ENCODE data around the gene EPHB1.

Gene EPHB1

DNA sequence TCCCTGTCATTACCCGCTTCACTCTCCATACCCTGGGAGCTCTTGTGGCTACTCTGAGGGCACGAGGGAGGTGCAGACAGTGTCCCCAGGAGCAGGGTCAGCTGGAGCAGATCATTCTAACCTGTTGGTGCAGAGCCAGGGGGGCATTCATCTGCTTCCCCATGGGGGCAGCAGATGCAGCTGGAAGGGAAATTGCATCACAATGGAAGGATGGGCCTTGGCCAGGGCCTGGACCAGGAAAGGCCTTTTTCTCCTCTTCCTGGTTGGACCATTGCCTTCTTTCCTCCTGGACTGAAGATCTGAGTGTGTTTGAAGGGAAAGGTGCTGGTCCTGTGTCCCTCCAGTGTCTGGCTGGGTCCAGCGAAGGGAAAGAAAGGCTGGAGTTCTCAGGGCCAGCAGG lies 55.7 kb downstream of the EPHB1 start:
- no peak for DNase-seq (ENCODE audit: low read depth)

DNA sequence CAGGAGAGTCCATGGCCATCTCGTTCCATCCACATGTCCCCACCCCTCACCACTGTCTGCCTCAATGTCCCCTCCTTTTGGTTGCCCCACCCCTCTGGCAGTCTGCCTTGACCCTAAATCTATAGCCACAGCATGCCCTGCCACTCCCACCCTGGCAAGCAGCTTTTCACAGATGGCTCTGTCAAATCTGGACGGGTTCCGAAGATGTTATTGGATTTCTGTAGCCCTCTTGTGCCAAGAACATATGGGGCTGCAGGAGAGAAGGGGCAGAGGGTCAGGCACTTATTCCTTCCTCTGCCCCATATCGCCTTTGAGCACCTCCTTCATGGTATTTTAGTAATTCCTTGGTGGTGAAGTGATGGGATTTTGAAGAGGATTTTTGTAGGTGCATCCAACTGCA lies 57.1 kb downstream of the EPHB1 start:
- DNase-seq (ENCODE audit: low read depth) = no peak

DNA sequence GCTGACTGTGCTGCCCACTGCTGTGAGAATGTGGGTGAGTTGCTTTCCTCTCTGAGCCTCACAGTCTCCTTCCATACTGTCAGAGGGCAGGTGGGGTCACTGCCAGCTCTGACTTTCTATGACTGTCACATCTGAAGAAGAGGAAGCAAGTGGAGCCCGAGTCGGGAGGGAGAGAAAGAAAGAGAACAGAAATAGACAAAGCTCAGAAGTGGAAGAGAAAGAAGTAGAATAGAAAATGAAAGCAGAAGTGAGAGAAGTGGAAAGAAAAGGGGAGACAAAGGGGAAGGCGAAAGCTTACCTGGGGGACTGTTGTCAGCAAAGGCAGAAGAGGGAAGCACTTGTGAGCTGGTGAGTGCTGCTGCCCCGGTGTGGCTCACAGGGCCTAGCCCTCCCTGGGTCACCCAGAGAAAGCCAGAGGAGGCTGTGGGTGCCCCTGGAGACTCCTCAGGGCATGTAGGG lies 57.9 kb downstream of the EPHB1 start:
- DNase-seq (ENCODE audit: low read depth) = no peak

DNA sequence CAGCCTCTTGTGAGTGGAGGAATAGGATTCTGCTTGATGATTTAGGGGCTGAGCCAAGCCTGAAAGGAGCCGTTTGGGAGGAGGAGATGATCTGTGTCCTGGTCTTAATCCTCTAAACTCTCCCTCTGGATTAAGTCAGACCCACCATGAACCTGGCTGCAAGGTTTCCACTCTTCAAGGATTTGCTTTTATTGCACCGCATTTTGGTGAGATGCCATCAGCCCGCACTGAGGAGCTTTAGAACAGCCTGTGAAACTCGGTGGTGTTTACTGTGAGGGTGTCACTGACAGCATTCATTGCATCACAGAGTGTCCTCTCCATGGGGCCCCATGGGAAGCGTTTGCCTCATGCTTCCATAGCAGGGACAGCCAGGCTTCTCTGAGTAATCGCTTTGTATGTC lies 59.2 kb downstream of the EPHB1 start:
- no peak for DNase-seq (ENCODE audit: low read depth)

DNA sequence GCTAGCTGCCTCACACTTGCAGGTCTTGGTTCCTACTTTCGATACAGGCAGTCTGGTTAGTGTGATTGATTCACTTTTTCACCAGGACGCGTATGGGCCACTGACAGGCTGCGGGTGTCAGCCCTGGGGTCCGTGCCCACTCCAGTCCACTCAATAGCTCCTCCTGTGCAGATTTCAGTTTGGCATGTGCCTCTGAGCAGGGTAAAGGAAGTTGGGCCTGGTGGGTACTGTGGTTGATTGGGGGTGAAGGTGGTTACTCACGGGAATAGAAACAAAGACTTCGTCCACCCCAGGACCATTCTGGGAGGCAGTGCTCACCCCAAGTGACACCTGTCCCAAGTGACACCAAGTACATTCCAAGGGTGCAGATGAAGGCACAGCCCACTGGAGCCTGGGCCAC lies 62.3 kb downstream of the EPHB1 start:
- DNase-seq (ENCODE audit: low read depth) = no peak

DNA sequence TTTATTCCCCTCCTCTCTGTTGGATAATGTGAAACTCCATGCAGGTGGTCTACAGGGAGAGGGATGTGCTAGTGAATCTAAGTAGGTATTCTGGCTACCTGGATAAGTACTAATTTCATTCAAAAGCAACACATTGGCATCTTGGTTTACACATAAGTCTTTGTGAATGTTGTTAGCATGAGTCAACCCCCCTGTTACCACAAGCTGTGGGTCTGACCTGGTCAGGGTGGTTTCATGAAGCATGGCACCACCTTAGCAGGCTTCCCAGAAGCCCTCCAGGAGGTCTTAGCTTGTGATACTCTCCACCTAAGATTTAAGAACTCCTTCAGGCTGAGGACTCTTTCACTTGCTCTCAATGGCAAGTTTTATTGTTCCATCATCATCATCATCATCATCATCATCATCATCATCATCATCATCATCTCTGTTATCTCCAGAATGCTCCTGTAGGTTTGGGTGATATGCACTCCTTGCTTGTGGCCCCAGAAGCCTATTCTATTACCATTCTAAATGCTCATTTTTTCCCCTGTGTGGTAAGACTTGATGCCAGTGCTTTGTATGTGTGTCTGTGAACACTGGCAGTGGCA lies 62.8 kb downstream of the EPHB1 start:
- DNase-seq (ENCODE audit: low read depth) = no peak

DNA sequence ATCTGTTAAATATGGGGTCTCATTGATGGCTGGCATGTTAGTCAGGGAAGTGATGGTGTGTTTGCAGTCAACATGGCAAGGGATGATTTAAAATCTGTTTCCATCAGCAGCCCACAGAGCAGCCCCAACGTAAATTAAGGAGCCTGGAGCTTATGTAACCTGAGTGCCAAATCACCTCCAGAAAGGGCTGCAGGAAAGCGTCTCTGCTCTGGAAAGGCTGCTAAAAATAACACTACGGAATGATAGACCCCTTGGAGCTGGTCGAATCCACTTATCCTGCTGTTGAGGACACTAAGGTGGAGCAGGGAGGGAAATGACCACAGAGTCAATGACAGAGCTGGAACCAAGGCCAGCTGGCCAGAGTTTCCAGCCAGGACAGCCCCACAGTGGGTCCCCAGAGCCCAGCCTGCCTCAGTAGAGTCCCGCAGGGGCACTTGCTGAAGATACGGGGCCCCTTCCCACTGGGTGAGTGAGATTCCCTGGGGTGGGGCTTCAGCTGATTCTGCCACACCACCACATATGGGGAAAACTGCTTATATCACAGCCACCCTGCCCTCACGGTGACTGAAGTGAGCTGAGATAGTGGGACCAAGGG lies 63.5 kb downstream of the EPHB1 start:
- no peak for DNase-seq (ENCODE audit: low read depth)

DNA sequence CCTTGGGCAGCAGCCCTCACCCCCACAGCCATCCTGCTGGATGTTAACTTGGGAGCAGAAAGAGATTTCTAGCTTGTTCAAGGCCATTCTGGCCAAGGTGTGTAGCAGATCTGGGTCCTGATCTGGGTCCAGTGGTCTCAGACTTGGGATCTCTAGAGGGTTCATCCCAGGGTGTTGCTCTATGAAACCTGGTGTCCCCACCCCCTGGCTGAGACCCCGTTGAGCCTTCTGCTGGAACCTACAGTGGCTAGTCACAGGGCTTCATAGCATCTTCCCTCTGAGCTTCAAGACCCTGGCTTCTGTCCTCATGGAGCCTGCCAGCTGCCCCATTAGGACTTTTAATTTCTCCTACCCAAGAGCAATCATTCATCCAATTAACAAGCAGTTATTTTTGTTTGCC lies 64.3 kb downstream of the EPHB1 start:
- DNase-seq (ENCODE audit: low read depth) = no peak

DNA sequence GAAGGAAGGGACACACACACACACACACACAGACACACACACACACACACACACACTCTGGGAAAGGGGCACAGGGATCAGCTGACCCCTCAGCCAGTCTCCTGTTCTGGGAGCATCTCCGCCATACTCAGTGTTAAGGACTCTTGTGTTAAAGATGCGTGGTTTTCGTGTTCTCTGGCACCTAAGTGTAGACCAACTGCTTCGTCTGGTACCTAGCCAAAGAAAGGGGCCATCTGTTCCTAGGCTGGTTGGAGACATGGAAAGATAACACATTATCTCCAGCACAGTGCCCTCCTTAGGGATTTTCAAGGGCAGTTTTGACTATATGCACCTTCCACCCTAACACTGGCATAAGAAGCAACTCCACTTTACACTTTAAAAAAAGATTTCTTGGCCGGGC lies 65.1 kb downstream of the EPHB1 start:
- DNase-seq (ENCODE audit: low read depth) = no peak

DNA sequence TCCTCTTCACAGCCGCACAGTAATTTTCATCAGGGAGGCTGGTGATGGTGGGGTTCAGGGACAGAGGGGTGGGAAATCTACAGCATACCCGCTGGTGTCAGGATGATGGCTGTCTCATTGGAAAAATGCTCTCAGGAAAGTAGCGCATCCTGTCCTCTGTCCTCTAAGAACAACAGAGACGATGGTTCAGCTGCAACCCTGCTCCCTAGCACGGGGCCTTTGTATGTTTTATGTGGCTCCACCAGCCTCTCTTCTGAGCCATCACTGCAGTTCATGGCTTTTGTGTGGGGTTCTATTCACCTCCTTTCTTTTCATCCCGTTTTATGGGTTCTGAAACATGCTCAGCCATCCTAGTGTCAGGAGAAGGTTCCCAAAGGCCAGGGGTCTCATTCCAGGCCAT lies 68.9 kb downstream of the EPHB1 start:
- DNase-seq (ENCODE audit: low read depth) = no peak

DNA sequence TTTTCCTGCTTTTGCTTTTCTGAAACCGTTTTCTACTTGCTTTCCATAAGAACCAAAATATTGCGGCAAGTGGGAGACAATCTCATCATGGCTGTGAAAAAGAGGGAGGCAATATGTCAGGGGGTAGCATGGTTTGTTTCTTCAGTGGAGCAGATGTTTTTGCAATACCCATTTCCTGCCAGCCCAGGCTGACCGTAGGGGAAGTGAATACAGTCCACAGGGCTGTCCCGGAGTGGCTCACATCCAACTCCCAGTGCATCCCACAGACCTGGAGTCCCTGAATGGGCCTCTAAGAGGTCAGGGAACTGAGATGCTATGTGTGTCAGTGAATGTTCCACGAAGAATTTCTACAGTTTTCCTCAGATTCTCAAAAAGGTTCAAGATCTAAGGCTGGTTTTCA lies 69.6 kb downstream of the EPHB1 start:
- DNase-seq (ENCODE audit: low read depth) = no peak

DNA sequence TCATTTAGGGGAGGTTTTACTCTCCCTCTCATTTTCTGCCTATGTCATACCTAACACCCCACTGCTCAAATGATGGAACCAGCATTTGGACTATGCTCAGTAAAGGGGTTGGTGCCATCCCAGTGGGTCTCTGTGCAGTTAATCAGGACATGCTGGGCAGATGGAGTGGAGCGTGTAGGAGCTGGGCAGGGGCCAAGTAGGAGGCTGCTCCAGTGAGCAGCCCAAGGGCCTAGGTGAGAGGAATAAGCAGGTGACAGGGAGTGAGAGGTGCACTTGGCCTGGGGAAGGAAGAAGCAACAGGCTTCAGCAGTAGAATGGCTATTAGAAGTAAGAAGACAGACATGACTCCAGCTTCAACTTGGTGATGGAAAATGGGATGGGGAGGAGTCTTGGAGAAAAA lies 72.2 kb downstream of the EPHB1 start:
- no peak for DNase-seq (ENCODE audit: low read depth)

DNA sequence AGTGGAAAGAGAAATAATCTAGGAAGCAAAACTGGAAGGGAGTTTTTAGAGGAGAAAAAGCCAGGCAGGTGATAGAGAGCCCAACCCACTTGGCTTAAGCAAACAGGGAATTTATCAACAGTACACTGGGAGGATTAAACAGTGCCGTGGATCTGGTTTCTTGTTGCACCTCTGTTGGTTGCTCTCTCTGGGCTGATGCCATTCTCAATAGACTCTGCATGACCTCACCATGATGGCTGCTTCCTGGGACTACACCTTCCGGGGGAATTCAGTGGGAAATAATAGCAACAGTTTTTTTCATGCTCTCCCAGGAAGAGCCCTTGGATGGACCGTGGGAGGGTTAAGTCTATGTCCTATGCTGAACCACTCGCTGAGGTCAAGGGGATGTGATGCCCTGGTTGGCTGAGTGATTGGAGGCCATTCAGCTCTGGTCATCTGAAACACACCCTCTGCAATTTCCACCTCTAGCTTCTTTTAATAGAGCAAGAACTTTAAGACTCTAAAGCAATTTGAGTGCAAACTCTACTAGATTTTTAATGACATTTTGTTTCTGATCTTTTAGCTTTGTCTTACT lies 74.2 kb downstream of the EPHB1 start:
- DNase-seq (ENCODE audit: low read depth) = no peak

DNA sequence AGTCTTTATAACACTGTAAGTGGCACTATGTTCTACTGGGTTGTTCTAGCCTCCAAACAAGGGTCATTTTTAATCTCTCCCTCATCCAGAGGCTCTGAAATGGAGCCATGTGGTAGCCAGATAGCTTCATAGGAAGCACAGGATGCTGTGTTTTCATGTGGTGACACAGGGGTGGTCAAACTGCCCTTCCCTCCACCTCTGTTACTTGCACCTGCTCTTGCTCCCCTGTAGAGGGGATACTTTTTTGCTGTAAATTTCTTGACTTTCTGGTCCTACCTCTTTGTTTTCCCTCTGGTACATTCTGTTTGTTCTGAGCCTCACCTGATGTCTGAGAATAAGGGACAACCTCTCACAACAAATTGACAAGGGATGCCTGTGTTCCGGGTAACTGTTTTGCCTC lies 76.8 kb downstream of the EPHB1 start:
- no peak for DNase-seq (ENCODE audit: low read depth)

DNA sequence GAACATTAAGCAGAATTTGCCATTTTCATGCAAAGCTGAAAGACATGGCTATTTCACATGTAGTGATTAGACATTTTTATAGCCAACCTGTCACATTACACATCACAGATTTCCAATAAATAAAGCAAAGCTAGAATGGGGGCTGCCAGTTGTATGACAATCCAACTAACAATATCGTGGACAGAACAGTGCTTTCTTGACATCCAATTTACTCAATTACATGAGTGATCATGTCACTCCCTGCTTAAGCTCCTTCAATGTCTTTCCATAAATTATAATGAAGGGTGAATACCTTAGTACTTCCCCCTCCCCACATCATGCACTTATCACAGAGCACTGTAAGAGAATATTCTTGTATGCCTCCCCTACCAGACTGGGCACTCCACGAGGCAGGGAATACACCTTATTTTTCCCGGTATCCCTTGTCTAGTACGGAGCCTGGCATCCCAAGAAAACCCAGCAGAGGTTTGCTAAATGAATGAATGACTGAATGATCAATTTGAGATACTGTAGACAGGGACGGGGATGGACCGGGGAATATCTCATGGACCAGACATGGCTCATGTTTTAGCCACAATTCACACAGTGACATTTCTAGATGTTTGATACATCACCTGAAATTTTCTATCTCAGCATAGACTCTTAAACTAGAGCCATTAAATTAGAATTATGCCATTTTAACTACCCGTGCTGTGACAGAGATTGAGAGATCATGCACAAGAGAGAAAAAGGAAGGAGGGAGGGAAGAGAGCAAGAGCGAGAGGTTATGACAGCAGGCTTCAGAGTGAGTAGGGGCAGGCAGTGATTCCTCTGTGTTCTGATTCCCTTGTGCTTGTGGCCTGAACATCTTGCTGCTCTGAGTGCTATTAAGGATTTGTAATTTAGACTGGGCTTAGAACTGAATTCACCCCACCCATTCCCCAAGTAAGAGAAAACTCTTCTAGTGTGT lies 77.7 kb downstream of the EPHB1 start:
- DNase-seq (ENCODE audit: low read depth) = no peak

DNA sequence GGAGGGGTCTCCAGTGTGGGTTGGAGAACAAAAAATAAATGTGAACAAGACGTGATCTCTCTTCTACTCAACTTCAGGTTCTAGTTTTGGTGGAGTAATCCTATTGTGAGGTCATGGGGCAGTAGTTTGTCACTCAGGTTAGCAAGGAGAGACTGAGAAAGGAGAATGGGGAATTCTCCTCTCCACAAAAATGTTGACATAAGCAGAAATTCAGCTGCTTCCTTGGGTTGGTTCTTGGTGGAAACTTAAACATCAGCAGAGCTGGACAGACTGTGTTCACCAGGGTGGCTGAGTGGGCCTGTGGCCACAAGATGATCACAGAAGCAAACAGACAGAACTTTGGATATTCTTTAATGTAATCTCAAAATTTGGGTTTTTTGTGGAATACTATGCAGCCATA lies 78.7 kb downstream of the EPHB1 start:
- DNase-seq (ENCODE audit: low read depth) = no peak

DNA sequence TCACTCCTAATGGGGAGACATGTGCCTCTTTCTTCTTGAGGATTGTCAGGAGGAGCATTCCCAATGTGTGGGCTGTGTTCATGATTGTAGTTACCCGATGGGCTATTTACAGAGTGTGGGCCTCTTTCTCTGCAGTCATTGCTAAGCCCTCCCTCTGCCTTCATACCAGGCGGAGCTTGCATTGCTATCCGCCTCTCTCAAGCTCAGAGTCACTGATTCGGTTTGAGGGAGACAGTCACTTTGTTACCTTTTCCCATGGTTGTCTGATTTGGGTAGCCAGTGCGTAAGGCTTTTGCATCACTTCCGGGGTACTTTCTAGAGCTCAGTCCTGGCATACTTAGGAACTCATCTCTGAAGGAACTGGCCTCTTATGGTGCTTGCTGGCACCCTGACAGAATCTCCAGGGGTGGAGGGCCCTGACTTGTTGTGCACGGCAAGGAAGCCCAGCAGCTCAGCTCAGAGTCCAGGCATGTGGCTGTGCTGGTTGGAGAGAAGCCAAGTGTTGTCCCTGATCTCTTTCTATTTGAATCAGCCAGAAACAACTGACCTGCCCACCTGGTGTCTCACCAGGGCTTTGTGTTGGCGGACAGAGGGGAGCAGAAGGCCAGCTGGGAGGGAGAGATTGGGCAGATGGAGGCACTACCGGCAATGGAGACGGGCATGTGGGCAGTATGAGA lies 79.8 kb downstream of the EPHB1 start:
- DNase-seq (ENCODE audit: low read depth) = no peak

DNA sequence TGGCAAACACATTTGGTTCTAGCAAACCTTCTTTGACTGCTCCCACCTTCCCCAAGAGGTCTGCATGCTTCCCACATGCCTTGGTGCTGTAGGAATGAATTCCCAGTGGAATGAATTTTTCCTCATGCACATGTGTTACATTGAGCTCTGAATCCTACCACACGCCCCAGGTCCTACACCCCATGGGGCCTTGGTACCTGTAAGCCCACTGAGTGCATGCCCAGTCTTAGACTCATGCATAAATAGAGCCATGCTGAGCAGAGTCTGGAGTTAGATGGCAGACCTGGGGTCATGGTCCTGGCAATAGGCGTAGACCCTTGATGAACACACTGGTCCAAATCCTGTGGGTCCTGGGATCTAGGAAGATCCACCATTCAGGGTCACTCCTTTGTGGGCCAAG lies 81.8 kb downstream of the EPHB1 start:
- no peak for DNase-seq (ENCODE audit: low read depth)

DNA sequence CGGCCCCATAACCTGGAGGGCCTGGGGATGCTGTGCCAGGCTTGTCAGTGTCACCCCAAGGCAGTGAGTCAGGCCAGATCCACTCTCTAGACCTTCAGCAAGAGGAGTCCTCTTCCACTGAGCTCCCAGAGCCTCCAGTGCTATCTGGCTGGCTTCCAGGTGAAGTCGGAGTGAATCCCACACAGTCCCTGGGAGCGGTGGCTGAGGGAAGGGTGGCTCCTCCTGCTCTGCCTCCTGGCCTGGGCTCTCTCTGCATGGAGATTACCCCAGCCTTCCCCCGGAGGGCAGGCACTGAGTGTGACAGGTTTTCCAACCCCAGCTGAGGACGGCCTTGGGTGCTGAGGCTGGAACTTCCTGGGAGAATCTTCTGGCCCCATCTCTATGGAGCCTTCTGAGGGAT lies 82.7 kb downstream of the EPHB1 start:
- no peak for DNase-seq (ENCODE audit: low read depth)

DNA sequence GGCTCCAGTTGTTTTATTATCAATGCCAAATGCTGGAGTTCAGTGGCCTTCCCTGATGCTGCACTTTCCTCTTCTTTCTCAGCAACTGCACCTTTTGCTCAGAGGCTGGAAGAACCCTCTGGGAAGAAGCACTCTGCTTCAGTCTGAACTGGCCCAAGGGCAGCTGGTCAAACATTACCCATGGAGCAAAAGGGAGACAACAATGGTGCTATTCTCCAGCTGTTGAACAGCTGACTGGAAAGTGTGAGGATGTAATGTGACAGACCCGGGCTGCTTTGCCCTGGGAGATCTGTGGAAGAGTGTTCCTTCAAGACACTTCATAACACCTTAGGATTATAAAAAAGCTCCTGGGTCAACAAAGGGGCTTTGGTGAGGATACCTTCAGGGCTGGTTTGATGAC lies 84.9 kb downstream of the EPHB1 start:
- no peak for DNase-seq (ENCODE audit: low read depth)

DNA sequence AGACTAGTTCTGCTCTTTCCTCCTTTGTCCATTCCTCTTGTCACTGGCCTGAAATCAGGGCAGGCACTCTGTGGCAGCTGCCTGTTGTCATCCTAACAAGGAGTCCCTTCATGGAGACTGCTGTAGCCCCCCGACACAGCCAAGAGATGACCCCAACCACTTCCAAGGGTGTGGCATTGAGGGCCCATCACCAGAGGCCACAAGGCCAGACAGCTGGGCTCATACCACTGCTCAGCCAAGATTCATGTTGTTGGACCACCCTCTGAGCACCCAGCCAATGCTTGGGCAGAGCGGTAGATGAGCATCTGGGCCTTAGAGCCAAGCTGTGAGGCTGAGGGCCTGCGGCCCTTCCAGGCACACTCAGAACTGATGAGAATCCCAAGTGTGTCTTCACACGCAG lies 85.4 kb downstream of the EPHB1 start:
- no peak for DNase-seq (ENCODE audit: low read depth)

DNA sequence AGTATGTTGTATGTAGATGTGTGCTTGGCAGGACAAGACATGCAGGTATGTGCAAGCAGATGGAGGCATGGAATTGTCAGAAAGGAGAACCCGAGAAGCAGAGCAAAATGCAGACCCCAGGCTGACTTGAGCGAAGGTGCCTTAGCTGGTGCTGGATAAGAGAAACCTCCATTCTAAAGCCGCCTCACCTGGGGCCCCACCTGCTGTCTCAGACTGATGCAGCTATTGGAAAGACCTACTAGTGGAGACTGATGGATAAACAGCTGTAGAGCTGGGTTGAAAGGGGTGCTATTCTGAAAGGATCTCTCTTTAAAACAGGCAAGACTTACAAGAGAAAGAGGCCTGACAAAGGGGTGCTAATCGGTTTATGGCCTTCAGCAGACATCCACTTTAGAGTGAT lies 86.2 kb downstream of the EPHB1 start:
- no peak for DNase-seq (ENCODE audit: low read depth)

Data from stimulated activated CD8-positive, alpha-beta memory T cell treated with anti-CD3 and anti-CD28 coated beads, Interleukin-12 subunit alpha, Interleukin-12 subunit beta, amount 100 ng/mL, for 1 hour (primary cell).